Colonic mucosa (tissue), 4 donors: Measurements from ENCODE around the gene CEP85L. TPM values are rescaled to one million over a fixed set of nuclear protein-coding genes. Genes with fewer than 3 reads are reported as not detected.

Experiments used
- DNase-seq: peaks from one replicate; pipeline ENCODE4 v3.0.0-alpha.2; 2020
- H3K27ac ChIP-seq: fragments of 200-600 bp; one replicate; pipeline ENCODE4 v1.8.0; 2021
- H3K27me3 ChIP-seq: fragments of 200-600 bp; one replicate; pipeline ENCODE4 v1.8.0; 2021
- H3K36me3 ChIP-seq: fragments of 200-600 bp; one replicate; pipeline ENCODE4 v1.8.0; 2021
- H3K4me1 ChIP-seq: fragments of 200-600 bp; one replicate; pipeline ENCODE4 v1.8.0; 2021; ENCODE audit warnings: mild to moderate bottlenecking
- H3K4me3 ChIP-seq: fragments of 200-600 bp; one replicate; pipeline ENCODE4 v1.8.0; 2021
- H3K9ac ChIP-seq, 2 donors: one replicate each; pipeline ENCODE4 v1.7.0; 2013; ENCODE audit warnings: control low read depth in 2 of 2, low read depth in 2 of 2, low read length in 2 of 2
- H3K9me3 ChIP-seq: fragments of 200-600 bp; one replicate; pipeline ENCODE4 v1.8.0; 2021
- intact Hi-C: fragments of 100-400 bp; cut with DNase I; formaldehyde crosslinking; loops from one replicate; pipeline ENCODE4 v1.14.1; 2022
- total RNA-seq, 2 donors: library from RNA; stranded (reverse); fragmentation: NEBNext Ultra II Directional in 1 of 2; extraction: Animal tissue kit (Norgen Biotek cat#: 25700) in 1 of 2; gene quantifications; one replicate each; pipeline ENCODE4 v1.2.1, GENCODE V29; 2021
- TF ChIP-seq, protein P1 (sequence below): fragments of 200-600 bp; IDR thresholded peaks from one replicate; pipeline ENCODE4 v1.8.0; 2022; ENCODE audit warnings: antibody characterized with exemption, mild to moderate bottlenecking
- donor health status: healthy.
- donor health status: DM: no; HTN: no; CAD: no.
- donor health status: DM: no; HTN: no; CAD: no.

Gene CEP85L
- 1 to 10 TPM; 2.9 to 3.2 TPM for total RNA-seq

- Histone ChIP-seq H3K27me3 (no peaks in the 10 kb centered on the region), H3K4me1 (no peaks in the 10 kb centered on the region), H3K4me3 (peak within 1 kb of the TSS; percentile 87), H3K9me3 (no peaks in the 10 kb centered on the region), H3K27ac (peak within 1 kb of the TSS; percentile 95), H3K9ac (peak within 1 kb of the TSS; percentile 66 to 98), H3K36me3 (no peaks in the 10 kb centered on the region)
- TF ChIP-seq, protein P1, sequence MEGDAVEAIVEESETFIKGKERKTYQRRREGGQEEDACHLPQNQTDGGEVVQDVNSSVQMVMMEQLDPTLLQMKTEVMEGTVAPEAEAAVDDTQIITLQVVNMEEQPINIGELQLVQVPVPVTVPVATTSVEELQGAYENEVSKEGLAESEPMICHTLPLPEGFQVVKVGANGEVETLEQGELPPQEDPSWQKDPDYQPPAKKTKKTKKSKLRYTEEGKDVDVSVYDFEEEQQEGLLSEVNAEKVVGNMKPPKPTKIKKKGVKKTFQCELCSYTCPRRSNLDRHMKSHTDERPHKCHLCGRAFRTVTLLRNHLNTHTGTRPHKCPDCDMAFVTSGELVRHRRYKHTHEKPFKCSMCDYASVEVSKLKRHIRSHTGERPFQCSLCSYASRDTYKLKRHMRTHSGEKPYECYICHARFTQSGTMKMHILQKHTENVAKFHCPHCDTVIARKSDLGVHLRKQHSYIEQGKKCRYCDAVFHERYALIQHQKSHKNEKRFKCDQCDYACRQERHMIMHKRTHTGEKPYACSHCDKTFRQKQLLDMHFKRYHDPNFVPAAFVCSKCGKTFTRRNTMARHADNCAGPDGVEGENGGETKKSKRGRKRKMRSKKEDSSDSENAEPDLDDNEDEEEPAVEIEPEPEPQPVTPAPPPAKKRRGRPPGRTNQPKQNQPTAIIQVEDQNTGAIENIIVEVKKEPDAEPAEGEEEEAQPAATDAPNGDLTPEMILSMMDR: no peak
- intact Hi-C loops: no loop called here
- DNase-seq: peak; percentile 89
These were observed at the start of gene CEP85L for GRCh38 chr6:118651282-118652050. TSS of gene CEP85L (minus strand) at chr6:118651591. CDS start at chr6:118651269, 322 bp downstream.

GRCh38 chr6:118700531-118700930 is 49.1 kb upstream of the CEP85L start:
- Histone ChIP-seq H3K4me1 (no peaks in the 10 kb centered on the region), H3K9ac (no peak overlapping the region), H3K27me3 (no peaks in the 10 kb centered on the region), H3K27ac (no peak overlapping the region), H3K4me3 (no peak overlapping the region), H3K9me3 (no peaks in the 10 kb centered on the region), H3K36me3 (no peaks in the 10 kb centered on the region)
- TF ChIP-seq, protein P1: no peak
- no peak for DNase-seq
- intact Hi-C loops: no loop called here

DNA sequence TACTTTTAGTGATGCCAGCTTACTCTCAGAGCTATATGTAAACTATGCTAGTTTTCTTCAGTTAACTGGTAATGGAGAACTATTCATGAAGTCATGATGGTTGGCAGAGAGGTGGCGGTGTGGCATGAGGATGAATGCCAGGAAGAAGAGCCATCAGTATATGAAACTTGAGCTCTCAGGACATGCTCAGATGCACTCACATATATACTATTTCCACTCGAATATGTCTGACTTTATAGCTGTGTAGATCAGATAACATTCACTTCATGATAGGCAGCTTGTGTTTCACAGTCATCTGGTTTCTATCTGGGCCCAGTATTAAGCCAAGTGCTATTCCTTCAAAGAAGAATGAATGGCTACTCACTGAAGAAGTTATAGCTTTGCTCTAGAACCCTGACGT is 46.2 kb upstream of the CEP85L start:
- H3K36me3 ChIP-seq: no peaks in the 10 kb centered on the region
- no peak for DNase-seq
- H3K9me3 ChIP-seq: no peaks in the 10 kb centered on the region
- H3K27ac ChIP-seq: no peak overlapping the region
- H3K4me1 ChIP-seq: no peaks in the 10 kb centered on the region
- H3K9ac ChIP-seq: no peak overlapping the region
- TF ChIP-seq, protein P1: no peak
- H3K27me3 ChIP-seq: no peaks in the 10 kb centered on the region
- H3K4me3 ChIP-seq: no peak overlapping the region
- intact Hi-C loops: no loop called here

DNA sequence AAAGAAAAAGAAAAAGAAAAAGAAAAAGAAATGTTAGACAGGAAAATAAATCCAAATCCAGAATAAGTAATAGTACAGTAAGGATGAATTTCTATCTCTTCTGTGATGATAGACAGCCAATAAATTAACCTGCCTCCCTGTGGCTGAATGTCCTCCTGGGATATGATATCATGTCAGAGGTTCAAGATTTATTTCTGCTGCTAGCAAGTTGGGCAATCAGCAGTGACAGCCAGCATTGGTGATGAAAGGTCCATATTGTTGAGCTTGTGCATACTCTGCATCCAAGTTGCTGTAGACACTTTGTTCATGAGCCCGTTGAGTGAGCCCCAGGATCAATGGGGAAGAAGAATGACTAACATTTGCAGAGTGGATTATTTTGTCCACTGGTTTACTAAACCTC is 44.9 kb upstream of the CEP85L start:
- Histone ChIP-seq H3K36me3 (no peaks in the 10 kb centered on the region), H3K9me3 (no peaks in the 10 kb centered on the region), H3K27ac (no peak overlapping the region), H3K27me3 (no peaks in the 10 kb centered on the region), H3K4me1 (no peaks in the 10 kb centered on the region), H3K4me3 (no peak overlapping the region), H3K9ac (no peak overlapping the region)
- no peak for DNase-seq
- TF ChIP-seq, protein P1: no peak
- intact Hi-C loops: no loop called here

DNA sequence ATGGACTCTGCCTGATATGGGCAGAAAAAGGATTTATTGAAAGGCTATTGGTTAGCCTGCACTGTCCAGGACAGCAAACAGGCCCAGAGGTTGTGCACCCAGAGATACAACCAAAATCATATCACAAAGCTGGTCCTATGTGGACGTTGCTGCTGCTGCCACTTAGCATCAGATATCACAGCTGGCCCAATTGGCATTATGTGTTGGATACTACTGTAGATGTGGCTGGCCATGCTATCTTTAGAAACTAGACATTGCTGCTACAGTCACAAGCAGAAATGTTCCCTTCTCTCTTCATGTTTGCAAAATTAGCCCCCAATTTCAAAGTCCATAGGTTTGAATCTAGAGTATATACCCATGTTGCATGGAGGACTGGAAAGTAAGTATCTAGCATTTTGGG is 42.2 kb upstream of the CEP85L start:
- H3K4me3 ChIP-seq: no peak overlapping the region
- H3K9me3 ChIP-seq: no peaks in the 10 kb centered on the region
- no peak for DNase-seq
- H3K27me3 ChIP-seq: no peaks in the 10 kb centered on the region
- no peaks in the 10 kb centered on the region for H3K4me1 ChIP-seq
- TF ChIP-seq, protein P1: no peak
- H3K9ac ChIP-seq: no peak overlapping the region
- intact Hi-C loops: no loop called here
- no peaks in the 10 kb centered on the region for H3K36me3 ChIP-seq
- no peak overlapping the region for H3K27ac ChIP-seq
